NCI-H226 (cell line): ENCODE measurements around the gene GRID1.

Experiments used
- DNase-seq: peaks from one replicate; pipeline ENCODE4 v3.0.0-alpha.2; 2015

The GRID1 gene

GRCh38 chr10:86205306-86206239 is 161.0 kb downstream of the GRID1 start:
- no peak for DNase-seq

- no peak for DNase-seq
Observed at GRCh38 chr10:86204421-86205305, 161.9 kb downstream of the GRID1 start.

GRCh38 chr10:86203162-86203905 is 163.3 kb downstream of the GRID1 start:
- DNase-seq: no peak

- DNase-seq: no peak
Observed at GRCh38 chr10:86202226-86202735, 164.3 kb downstream of the GRID1 start.

GRCh38 chr10:86200867-86201266 is 165.7 kb downstream of the GRID1 start:
- DNase-seq: no peak

- DNase-seq: no peak
Observed at GRCh38 chr10:86200269-86200668, 166.3 kb downstream of the GRID1 start.

GRCh38 chr10:86199041-86199440 is 167.6 kb downstream of the GRID1 start:
- no peak for DNase-seq

GRCh38 chr10:86198271-86198670 is 168.3 kb downstream of the GRID1 start:
- no peak for DNase-seq

GRCh38 chr10:86197166-86197790 is 169.3 kb downstream of the GRID1 start:
- DNase-seq: no peak

- DNase-seq: no peak
Observed at GRCh38 chr10:86195521-86196157, 171.0 kb downstream of the GRID1 start.

- DNase-seq: no peak
Observed at GRCh38 chr10:86194684-86195083, 171.9 kb downstream of the GRID1 start.

- no peak for DNase-seq
Observed at GRCh38 chr10:86193841-86194240, 172.8 kb downstream of the GRID1 start.

- no peak for DNase-seq
Observed at GRCh38 chr10:86192691-86193090, 173.9 kb downstream of the GRID1 start.

GRCh38 chr10:86192147-86192546 is 174.4 kb downstream of the GRID1 start:
- DNase-seq: no peak

GRCh38 chr10:86191686-86192085 is 174.9 kb downstream of the GRID1 start:
- no peak for DNase-seq

- no peak for DNase-seq
Observed at GRCh38 chr10:86191166-86191565, 175.4 kb downstream of the GRID1 start.

GRCh38 chr10:86190291-86190690 is 176.3 kb downstream of the GRID1 start:
- DNase-seq: no peak

GRCh38 chr10:86189891-86190290 is 176.7 kb downstream of the GRID1 start:
- DNase-seq: no peak

- no peak for DNase-seq
Observed at GRCh38 chr10:86188796-86189558, 177.6 kb downstream of the GRID1 start.

GRCh38 chr10:86188326-86188725 is 178.3 kb downstream of the GRID1 start:
- no peak for DNase-seq
